GM21529 (cell line): ENCODE data around the gene ZFHX3.
A peak's percentile ranks its signal among the peaks of the same experiment; 100 is the strongest.

ENCODE experiments used
- ATAC-seq: cut with Tn5 transposase; IDR thresholded peaks from one replicate; pipeline ENCODE4 v1.9.1; 2021; ENCODE audit not compliant: unreplicated experiment

ZFHX3 gene

DNA sequence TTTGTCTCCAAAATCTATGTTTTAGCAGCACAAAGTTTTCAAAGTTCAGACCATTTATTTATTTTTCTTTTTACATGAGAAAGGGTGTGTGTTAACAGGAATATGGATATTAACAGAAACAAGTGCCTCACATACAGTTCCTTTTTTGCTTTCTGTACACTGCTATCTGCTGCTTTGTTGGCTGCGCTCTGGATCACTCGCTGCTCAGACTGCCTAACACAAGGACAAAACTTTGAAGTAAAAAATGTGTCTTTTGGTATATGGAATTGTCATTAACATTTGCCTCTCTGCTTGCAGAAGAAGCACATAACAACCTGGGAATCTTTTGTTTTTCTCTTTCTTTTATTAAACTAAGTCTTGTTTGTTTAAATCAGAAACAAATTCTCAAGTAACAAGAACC lies 262.8 kb downstream of the ZFHX3 start:
- ATAC-seq = no peak

DNA sequence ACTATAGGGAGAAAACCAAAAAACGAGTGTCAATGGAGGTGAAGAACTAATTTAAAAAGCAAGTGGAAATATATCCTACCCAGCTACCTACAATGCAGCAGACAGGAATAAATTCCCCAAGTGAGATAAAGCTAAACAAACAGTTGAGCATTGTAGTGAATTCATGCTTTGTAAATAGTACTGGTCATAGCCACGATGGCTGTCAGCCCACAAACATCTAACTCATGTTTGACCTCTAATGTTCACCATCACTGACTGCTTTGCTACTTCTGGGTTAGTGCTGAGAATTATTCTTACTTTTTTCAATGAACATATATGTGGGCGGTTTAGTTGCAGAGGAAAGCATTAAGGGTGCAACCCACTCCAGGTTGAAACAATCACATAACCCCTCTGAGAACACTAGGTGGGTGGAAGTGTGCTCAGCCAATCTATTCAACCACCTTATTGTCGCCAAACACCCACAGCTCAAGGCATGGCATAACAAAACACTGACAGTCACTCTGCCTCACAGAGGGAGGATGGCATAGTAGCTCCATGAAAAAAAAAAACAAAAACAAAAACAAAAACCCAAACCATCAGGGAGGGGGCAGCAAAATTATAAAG lies 264.1 kb downstream of the ZFHX3 start:
- no peak for ATAC-seq

DNA sequence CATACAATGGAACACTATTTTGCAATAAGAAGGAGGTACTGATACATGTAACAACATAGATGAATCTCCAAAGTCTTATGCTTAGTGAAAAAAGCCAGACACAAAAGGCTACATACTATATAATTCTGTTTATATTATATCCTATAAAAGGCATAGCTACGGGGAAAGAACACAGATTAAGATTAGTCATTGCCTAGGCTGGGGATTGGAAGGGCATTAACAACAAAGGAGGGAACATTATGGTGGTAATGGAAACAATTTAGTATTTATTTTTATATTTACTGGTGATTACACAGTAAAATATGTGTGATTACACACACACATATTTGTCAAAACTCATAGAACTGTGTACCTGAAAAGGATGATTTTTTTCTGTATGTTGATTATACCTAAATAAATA lies 278.1 kb downstream of the ZFHX3 start:
- ATAC-seq = no peak

DNA sequence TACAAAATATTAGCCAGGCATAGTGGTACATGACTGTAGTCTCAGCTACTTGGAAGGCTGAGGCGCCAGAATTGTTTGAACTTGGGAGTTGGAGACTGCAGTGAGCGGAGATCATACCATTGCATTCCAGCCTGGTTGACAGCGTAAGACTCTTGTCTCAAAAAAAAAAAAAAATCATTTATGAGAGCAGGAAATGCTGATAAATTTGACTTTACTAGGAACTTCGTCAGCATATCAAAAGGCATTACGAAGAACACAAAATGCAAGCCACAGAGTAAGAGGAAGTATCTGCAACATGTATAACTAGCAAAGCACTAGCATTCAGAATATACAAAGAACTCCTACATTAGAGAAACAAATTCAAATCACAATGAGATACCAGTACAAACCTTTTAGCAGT lies 279.3 kb downstream of the ZFHX3 start:
- ATAC-seq = no peak

GRCh38 chr16:72766506-72766905 lies 281.4 kb downstream of the ZFHX3 start:
- ATAC-seq = no peak

DNA sequence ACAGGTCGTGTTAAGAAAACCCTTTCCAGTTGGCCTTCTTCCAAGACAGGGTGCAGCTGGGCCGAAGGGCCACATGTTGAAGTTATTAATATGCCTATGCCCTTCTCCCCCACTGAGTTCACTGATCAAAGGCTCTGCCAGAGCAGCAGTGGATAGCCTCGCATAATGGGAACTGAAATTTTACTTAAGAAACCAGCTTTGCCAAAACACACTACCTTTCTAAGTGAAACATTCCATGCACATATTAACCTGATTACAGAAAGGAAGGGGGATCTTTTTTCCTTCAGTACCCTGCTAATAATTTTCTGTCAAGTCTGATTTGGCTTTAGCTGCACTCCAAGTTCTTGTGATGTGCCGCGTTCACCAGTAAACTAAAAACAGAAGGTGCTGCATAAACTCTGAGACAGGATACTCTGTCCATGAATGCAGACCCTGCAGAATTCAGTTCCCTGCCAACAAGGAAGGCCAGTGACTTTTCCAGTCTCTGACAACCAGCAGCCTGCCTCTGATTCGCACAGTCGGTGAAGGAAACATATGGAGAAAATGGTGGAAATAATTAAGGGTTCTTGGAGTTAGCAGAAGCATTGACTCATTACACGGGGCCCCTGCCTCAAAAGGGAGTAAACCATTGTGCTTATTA lies 283.8 kb downstream of the ZFHX3 start:
- ATAC-seq = no peak

GRCh38 chr16:72760581-72760980 lies 287.3 kb downstream of the ZFHX3 start:
- no peak for ATAC-seq

- no peak for ATAC-seq
Measured at GRCh38 chr16:72753881-72754280, 294.0 kb downstream of the ZFHX3 start.

DNA sequence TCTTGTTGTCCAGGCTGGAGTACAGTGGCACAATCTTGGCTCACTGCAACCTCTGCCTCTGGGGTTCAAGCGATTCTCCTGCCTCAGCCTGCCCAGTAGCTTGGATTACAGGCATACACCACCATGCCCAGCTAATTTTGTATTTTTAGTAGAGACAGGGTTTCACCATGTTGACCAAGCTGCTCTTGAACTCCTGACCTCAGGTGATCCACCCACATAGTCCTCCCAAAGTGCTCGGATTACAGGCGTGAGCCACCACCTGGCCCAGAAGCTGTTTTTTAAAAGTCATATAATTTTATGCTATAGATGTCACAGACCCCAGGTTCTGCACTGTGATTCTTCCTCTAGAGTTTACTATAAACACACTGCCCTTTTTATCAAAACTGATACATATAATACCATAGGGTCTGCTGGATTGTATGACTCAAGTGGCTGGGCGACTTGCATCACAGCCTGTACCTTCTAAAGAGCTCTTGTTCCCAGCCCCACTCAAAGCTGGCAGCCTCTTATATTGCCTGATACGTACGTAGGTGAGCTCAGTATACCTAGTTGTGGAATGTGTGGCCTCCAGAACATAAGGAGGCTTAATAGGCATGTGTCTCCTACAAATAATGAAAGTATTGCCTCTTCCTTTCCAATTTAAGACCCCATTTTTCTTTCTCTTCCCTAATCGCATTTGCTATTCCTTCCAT lies 295.8 kb downstream of the ZFHX3 start:
- ATAC-seq = no peak

- ATAC-seq = no peak
Measured at GRCh38 chr16:72751076-72751475, 296.9 kb downstream of the ZFHX3 start.

DNA sequence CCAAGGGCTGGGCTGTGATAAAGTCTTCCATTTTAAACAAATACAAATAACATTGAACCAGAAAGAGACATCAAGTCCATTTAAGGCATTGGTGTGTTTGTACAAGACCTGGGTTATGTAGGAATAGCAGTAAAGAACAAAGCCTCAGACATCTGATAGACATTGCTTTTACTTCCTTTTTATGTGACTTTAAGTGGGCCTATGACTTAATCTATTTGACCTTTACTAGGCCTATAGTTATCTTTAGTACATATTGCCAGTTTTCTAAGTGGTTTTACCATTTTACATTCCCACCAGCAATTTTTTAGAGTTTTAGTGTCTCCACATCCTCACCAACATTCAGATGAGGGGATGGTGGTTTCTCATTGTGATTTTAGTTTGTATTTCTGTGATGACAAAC lies 298.8 kb downstream of the ZFHX3 start:
- ATAC-seq = no peak

DNA sequence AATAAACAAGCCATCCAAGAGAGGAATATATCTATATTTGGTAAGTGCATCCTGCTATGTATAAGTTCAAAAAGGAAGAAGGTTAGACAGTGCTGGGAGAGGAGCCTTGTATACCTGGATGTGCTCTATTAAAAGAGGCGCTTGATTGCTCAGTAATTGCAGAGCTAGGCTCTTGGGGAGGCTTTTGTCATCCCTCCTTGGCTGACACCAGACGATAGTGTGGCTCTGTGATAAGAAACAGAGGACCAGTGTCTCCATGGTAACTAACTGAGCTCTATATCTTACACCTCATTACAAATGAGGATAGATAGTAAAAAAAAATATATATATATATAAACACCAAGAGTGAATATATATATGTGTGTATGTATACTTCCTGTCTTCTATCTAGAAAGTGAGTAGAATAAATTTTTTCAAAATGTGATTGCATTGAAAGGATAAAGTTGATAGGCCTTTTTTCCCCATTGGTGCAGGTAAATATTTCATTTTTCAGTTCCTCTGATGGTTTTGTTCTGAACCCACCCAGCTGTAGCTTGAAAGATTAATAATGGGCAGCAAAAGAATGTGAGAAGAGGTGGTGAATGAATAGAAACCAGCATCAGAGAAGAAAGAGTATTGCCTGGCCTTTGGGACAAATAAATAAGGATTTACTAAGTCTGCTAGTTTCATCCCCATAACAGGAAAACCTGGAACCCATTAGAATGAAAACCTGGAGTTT lies 303.7 kb downstream of the ZFHX3 start:
- no peak for ATAC-seq

DNA sequence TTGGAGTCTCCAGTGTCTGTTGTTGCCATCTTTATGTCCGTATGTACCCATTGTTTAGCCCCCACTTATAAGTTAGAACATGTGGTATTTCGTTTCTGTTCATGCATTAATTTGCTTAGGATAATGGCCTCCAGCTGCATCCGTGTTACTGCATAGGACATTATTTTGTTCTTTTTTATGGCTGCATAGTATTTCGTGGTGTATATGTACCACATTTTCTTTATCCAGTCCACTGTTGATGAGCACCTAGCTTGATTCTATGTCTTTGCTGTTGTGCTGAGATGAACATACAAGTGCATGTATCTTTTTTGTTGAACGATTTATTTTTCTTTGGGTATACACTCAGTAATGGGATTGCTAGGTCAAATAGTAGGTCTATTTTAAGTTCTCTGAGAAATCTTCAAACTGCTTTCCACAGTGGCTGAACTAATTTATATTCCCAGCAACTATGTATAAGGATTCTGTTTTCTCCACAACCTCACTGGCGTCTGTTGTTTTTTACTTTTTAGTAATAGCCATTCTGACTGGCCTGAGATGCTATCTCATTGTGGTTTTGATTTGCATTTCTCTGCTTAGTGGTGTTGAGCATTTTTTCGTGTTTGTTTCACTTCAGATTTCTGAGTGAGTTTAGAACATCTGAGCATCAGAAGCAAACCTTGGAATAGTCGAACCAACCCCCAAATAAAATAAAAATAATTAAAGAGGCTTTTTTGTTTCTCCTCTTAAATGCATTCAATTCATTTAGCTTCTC lies 304.7 kb downstream of the ZFHX3 start:
- peak; percentile 82 for ATAC-seq

- no peak for ATAC-seq
Measured at GRCh38 chr16:72740347-72740746, 307.6 kb downstream of the ZFHX3 start.

- no peak for ATAC-seq
Measured at GRCh38 chr16:72739577-72739976, 308.4 kb downstream of the ZFHX3 start.

- no peak for ATAC-seq
Measured at GRCh38 chr16:72736074-72736473, 311.9 kb downstream of the ZFHX3 start.
